ENCODE measurements around the gene DYNC1I2.

DNA sequence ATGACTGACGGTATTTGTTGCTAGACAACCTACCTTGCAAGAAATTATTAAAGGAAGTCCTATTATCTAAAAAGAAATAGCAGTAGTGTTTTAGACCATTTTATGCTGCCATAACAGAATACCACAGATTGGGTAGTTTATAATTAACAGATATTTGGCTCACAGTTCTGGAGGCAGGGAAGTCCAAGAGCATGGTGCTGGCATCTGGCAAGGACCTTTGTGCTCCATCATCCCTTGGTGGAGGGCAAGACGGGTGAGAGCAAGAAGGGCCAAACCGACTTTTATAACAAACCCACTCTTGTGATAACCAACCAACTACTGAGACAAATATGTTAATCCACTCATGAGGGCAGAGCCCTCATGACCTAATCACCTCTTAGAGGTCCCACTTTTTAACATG is 91.2 kb downstream of the DYNC1I2 start:
- TF ChIP-seq POLR2AphosphoS5 (IDR thresholded peaks at IDR 0.05; ENCODE audit: low read depth, low read length) (no peak), POU2F2 (IDR thresholded peaks at IDR 0.05; ENCODE audit: low read depth, low read length) (no peak), POLR2A (IDR thresholded peaks at IDR 0.05; ENCODE audit: low read depth, low read length) (no peak), TAF1 (IDR thresholded peaks at IDR 0.05; ENCODE audit: low read depth, low read length) (no peak)
